Thoracic aorta (tissue), 2 donors: ENCODE data around the gene LENG9. TPM values are rescaled to one million over a fixed set of nuclear protein-coding genes. Genes with fewer than 3 reads are reported as not detected.

Experiments used
- ATAC-seq: fragments of 150-250 bp; one replicate; pipeline ENCODE4 v1.8.0; 2017; ENCODE audit warnings: low read depth; ENCODE audit not compliant: insufficient number of reproducible peaks, low FRiP score
- DNase-seq: peaks from one replicate; pipeline ENCODE4 v3.0.0-alpha.2; 2020; ENCODE audit warnings: low spot score
- H3K27ac ChIP-seq, 2 donors: fragments of 200-600 bp; sonication (generic); 1 replicate in 1 of 2; 2 replicates in 1 of 2; pipeline ENCODE4 v1.5.1; 2016; ENCODE audit warnings: mild to moderate bottlenecking in 2 of 2, moderate library complexity in 2 of 2
- H3K27me3 ChIP-seq: fragments of 200-600 bp; sonication (generic); replicated peaks from 2 replicates; pipeline ENCODE4 v1.6.0; 2016; ENCODE audit warnings: mild to moderate bottlenecking; ENCODE audit not compliant: insufficient read depth
- H3K36me3 ChIP-seq: fragments of 200-600 bp; sonication (generic); one replicate; pipeline ENCODE4 v1.5.1; 2016
- H3K4me1 ChIP-seq, 2 donors: fragments of 200-600 bp; sonication (generic); 1 replicate in 1 of 2; 2 replicates in 1 of 2; pipeline versions ENCODE4 v1.5.1 to v1.6.0; 2016; ENCODE audit warnings: low read depth in 2 of 2, mild to moderate bottlenecking in 1 of 2; ENCODE audit not compliant: control insufficient read depth in 1 of 2
- H3K4me3 ChIP-seq: fragments of 200-600 bp; sonication (generic); 2 replicates; pipeline ENCODE4 v1.5.1; 2016; ENCODE audit warnings: mild to moderate bottlenecking
- H3K9me3 ChIP-seq: fragments of 200-600 bp; sonication (generic); 2 replicates; pipeline ENCODE4 v1.5.1; 2016
- CTCF ChIP-seq: fragments of 200-600 bp; sonication (generic); IDR thresholded peaks from one replicate; pipeline ENCODE4 v1.5.1; 2019; ENCODE audit warnings: antibody characterized with exemption
- total RNA-seq, 2 donors: library from RNA; depleted of rRNA; stranded (reverse); fragments of >200 nt; gene quantifications; one replicate each; pipeline versions ENCODE4 v1.1.0 to v1.2.3, GENCODE V29; 2016

Gene LENG9
- total RNA-seq, 2 donors from 2014 or later = 8.5 to 14.4 TPM

- DNase-seq (no peak), ATAC-seq (no peak)
- no peak overlapping the region for H3K4me3 ChIP-seq
- no peaks in the 10 kb centered on the region for H3K4me1 ChIP-seq
- H3K9me3 ChIP-seq = no peaks in the 10 kb centered on the region
- no peak overlapping the region for H3K27ac ChIP-seq
- TF ChIP-seq CTCF = no peak
- H3K27me3 ChIP-seq = no peaks in the 10 kb centered on the region
- H3K36me3 ChIP-seq = no peaks in the 10 kb centered on the region
Measured at GRCh38 chr19:54421169-54421516, 42.4 kb downstream of the LENG9 start.

DNA sequence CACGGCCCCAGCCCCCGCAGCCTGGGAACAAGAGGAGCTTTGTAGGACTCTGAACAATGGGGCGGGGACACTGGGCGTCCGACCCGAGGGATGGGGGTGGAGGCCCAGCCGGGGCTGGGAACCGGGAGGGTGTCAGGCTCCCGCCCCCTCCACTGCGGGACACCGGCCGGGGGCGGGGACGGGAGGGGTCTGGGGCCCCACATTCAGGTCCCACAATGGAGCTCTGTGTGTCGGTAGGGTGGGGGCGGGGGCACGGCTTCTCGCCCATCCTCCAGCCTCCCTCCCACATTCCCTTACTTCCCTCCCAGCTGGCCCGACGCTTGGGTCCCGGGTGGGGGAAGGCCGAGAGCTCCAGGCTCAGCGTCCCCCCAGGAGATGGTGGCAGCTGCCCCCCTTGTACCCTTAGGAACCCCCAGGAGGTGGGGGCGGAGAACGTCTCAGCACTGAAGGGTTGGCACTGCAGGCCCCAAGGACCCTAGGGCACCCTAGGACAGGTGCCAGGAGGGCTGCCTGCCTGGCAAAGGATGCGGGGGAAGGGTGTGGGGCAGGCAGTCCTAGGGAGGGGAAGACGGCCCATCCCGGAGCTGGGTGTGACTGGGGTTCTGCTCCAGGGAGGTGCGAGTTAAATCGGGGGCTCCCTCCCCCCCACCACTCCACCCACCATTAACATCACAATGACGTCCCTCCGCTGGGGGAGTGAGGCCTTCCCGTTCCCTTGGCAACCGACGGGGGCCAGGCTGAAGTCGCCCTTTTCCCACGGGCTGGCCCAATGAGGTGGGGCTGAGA lies 43.0 kb downstream of the LENG9 start:
- TF ChIP-seq CTCF = no peak
- no peak overlapping the region for H3K4me3 ChIP-seq
- ATAC-seq = no peak
- DNase-seq = no peak
- no peaks in the 10 kb centered on the region for H3K9me3 ChIP-seq
- no peak overlapping the region for H3K27ac ChIP-seq
- H3K36me3 ChIP-seq = no peaks in the 10 kb centered on the region
- no peaks in the 10 kb centered on the region for H3K27me3 ChIP-seq
- no peaks in the 10 kb centered on the region for H3K4me1 ChIP-seq

GRCh38 chr19:54420068-54420382 lies 43.6 kb downstream of the LENG9 start:
- Histone ChIP-seq H3K9me3 (no peaks in the 10 kb centered on the region), H3K27ac (no peak overlapping the region), H3K27me3 (no peaks in the 10 kb centered on the region), H3K36me3 (no peaks in the 10 kb centered on the region), H3K4me1 (no peaks in the 10 kb centered on the region), H3K4me3 (no peak overlapping the region)
- no peak for ATAC-seq
- no peak for DNase-seq
- TF ChIP-seq CTCF = no peak

DNA sequence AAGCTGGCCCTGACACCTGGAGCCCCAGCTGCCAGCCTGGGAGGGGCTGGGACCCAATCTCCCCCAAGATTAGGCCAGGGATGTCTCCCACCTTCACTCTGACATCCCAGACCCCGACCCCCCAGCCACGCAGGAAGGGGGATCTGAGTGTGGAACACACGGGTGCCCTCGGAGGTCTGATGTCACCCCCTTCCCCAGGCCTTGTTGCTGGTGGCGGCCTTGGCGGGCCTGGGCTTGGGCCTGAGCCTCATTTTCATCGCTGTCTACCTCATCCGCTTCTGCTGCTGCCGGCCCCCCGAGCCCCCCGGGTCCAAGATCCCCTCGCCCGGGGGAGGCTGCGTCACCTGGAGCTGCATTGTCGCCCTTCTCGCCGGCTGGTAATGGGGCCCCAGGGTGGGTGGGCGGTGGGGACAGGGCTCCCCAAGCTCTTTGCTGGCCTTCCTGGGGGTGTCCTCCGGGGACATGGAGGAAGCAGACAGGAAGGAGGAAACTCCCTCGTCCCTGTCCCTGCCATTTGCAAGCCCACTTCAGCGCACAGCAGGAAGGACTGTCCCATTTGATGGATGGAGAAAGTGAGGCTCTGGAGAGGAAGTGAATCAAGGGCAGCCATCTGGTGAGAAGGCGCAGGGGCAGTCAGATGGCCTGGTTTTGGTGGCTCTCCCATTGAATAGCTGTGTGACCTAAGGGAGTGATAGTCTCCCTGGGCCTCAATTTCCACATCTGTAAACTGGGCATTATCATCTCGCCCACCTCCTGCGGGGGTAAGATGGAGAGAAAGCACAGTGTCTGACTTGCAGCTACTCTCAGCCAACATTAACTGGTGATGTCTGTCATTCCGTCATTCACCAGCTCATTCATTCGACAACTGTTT lies 44.4 kb downstream of the LENG9 start:
- Histone ChIP-seq H3K36me3 (no peaks in the 10 kb centered on the region), H3K4me3 (no peak overlapping the region), H3K9me3 (no peaks in the 10 kb centered on the region), H3K27ac (no peak overlapping the region), H3K27me3 (peaks cover 8% of the 10 kb centered on the region), H3K4me1 (no peaks in the 10 kb centered on the region)
- TF ChIP-seq CTCF = no peak
- ATAC-seq (no peak), DNase-seq (no peak)

DNA sequence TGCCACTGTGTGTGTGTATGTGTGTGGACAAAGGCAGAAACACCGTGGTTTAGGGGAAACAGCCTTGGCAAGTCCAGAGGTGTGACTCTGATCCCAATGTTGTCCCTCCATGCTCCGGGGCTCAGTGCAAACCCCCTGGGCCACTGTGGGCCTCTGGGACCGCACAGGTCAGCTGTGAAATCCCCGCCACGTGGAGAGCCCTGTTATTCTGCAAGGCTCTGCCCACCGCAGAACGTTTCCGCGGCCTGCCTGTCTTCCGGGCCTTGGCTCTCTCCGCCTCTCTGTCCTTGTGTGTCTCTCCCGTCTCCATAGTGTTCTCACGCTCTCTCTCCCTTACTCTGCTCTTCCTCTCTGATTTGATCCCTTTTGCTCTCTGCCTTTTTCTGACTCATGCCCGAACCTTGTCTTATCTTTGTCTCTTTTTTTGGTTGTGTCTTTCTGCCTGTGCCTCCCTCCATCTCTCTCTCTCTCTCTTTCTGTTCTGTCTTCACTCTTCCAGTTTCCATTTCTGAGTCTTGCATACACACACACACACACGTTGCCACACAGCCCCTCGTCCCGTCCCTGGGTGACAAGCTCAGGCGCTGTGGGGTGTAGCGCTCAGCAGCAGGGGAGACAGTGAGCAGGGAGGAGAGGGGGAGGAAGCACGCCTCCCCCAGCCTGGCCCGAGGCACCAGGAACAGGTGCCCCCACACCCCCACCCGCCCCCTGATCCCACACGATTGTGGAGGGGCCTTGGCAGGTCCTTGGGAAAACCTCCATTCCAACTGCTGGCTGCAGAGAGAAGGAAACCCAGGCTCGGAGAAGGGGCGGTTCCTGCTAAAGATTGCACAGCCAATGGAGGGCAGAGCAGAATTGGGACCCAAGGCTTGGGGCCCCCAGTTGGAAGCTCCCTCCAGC lies 45.3 kb downstream of the LENG9 start:
- no peak for TF ChIP-seq CTCF
- ATAC-seq (no peak), DNase-seq (no peak)
- Histone ChIP-seq H3K27ac (no peak overlapping the region), H3K4me3 (no peak overlapping the region), H3K27me3 (peaks cover 11% of the 10 kb centered on the region), H3K9me3 (no peaks in the 10 kb centered on the region), H3K36me3 (no peaks in the 10 kb centered on the region), H3K4me1 (no peaks in the 10 kb centered on the region)
